Stimulated activated CD4-positive, alpha-beta T cell treated with anti-CD3 and anti-CD28 coated beads, TNF-alpha, amount 100 ng/mL, for 4 hours (primary cell): ENCODE results near the gene NAB2.
"Not testable (repeated sequence)": the region's sequence is repeated elsewhere in the genome, so short reads cannot be mapped to it uniquely, and the experiment has no call there.

ENCODE experiments used
- DNase-seq, 3 experiments: peaks; one replicate each; pipeline ENCODE4 v3.0.0-alpha.2; 2020; ENCODE audit warnings: low read depth in 3 of 3

Gene NAB2

DNA sequence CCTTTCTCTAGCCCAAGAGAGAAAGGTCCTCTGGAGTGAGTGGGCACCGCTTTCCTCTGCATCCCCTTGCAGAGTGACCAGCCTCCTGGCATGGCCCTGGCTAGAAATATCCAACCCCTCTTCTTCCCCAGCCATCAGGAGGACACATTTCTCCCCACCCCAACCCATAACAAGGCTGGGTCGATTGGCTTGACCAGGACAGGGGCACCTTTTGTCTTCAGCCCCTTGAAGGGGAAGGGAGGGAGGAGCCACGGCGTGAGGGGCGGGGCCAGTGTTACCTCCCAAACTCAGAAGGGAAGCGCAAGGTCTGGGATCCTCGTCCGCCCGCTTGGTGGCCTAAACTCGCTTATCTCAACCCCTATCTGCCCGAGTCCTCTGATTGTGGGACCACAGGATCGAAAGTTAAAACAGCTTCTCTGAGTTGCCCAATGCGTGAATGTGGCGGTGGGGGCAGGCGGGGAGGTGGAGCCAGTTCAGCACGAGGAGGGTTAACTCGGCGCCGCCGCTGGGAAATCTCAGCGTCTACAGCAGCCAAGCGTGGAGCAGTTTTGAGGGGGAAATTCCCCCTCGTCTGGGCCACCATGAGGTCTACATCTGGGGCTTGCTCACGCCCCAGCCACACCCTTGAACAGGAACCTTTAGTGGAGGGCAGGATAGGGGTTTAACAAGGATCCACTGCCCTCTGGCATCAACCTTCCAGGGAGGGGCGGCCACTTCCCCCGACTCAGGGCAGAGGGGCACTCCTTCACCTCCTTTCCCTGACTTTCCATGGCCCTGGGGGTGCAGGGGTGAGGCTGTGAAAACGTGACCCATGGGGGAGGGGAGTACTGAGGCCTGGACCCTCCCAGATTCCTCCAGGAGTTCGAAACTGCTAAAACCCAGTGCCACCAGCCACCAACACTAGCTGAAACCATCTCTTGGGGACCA lies 21.5 kb downstream of the NAB2 start:
- peak; percentile 60 to 62 (median 60) for DNase-seq

DNA sequence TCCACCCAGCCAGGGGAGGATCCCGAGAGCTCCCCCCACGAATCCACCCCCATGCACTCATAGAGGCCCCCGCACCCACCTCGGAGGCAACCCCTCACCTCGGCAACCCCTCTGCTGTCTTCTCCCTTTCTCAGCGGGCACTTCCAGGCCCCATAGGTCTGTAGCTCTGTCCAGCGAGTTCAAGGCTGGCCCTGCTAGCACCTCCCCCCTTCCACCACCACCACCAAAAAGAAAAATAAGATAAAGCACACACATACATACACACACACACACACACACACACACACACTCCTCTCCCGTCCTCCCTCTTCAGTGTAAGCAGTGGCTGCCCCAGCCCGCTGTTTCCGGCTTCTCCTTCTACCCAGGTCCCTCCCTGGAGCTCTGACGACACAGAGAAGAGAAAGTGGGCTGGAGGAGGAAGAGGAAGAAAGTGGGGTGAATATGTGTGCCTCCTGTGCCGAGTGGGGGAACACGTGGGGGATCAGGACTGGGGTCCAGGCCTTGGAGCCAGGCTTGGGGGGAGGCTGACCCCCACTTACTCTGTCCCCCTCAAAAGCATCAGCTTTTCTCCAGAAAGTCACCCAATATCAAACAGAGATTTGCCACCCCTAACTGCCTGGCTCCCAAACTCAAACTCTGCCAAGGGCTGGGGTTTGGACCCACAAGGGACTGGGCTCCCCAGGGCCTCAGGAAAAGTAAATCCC lies 22.3 kb downstream of the NAB2 start, which contains the start of gene STAT6:
Gene STAT6 (minus strand): TSS at position 332 of the 704 bp plus-strand sequence. CDS start 3,084 bp downstream, outside the sequence.
- DNase-seq, result peak; percentile 53 to 77 (median 68)

DNA sequence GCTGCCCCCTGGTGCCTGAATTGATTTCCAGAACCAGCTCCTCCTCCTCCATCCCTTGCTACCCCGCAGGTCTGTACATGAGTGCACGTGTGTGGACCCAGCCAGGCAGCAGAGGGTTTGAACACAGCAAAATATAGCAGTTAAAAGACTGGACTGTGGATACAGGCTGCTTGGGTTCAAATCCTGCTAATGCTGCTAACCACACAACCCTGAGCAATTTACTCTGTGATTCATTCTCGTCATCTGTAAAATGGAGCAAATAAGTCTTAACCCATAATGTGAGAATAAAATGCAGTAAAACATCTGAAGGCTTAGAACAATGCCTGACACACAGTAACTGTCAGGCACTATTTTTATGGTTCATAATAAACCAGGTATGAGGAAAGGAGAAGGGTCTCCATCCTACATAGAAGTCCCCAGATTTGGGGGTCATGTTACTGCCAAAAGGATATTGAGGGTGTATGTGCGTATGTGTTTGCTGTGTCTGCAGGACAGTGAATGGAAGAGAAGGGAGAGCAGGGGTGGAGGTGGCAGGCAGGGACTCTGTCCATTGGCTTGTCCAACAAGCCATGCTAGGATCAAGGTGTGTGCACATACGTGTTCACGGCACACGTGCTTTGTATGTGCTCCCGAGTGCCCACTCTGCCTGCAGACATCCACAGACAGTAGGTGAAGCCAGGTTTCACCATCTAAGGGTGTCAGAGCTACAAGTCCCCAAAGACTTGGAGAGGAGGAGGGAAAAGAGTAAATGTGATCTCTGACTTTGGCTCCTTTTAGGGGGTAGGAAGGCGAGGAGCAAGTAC lies 23.8 kb downstream of the NAB2 start:
- DNase-seq, result peak in 1 of 3 experiments; percentile 82

GRCh38 chr12:57116580-57117281 lies 27.8 kb downstream of the NAB2 start:
- no peak for DNase-seq

- DNase-seq, result no peak
Observed at GRCh38 chr12:57118711-57119271, 29.9 kb downstream of the NAB2 start.

- DNase-seq, result no peak
Observed at GRCh38 chr12:57119294-57120085, 30.6 kb downstream of the NAB2 start.

GRCh38 chr12:57120718-57121117 lies 31.8 kb downstream of the NAB2 start:
- DNase-seq, result not testable (repeated sequence)

DNA sequence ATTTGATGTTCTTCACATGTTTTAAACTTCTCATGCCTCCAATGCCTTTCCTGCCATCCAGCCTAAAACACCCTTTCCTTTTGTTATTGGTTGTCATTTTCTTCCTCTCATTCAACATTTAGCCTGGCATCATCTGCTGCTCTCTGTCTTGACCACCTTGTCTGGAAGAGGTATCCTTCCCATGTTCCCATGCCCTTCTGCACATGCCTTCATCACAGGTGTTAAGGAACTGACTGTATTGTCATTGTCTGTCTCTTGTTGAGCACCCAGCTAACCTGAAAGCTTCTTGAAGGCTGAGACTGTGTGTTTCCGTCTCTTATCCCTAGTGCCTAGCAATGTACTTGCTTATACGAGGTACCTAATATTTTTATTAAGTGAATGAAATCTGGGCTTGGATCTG lies 34.9 kb downstream of the NAB2 start:
- no peak for DNase-seq

DNA sequence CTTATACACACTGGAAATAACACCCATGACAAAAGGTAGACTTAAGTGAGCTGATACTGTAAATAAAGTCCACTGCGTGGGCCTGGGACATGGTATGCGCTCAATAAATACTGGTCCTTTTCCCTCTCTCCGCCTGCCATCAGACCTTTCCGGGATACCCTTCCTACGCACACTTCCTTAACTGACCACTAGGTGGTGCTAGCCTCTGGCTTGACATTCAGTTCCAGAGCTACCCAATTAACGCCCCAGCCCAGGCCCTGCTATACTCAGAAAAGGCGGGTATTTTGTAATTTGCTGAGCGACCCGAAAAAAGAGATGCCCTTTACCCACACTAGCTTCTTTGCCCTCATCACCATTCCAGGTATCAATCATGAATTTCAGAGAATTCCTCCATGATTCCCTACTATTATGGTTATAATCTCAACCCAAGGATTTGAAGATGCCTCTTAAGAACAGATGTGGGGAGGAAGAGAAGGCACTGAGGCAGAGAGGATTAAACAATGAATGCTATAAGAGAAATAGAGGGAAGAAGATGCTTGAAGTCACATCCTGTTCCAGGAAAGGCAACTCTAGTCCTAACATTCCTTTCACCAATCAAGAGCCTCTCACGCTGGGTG lies 35.5 kb downstream of the NAB2 start:
- DNase-seq, result peak; percentile 39 to 64 (median 52)

DNA sequence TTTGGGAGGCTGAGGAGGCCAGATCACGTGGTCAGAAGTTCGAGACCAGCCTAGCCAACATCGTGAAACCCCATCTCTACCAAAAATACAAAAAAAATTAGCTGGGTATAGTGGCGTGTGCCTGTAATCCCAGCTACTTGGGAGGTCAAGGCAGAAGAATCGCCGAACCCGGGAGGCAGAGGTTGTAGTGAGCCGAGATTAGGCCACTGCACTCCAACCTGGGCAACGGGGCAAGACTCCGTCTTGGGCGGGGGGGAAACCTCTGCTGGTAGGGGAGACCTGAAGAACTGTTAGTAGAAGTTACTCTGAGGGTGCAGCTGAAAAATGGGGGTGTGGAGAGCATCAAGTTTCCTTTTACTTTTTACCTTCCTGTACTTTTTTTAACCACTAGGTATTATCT lies 37.1 kb downstream of the NAB2 start:
- DNase-seq, result no peak

DNA sequence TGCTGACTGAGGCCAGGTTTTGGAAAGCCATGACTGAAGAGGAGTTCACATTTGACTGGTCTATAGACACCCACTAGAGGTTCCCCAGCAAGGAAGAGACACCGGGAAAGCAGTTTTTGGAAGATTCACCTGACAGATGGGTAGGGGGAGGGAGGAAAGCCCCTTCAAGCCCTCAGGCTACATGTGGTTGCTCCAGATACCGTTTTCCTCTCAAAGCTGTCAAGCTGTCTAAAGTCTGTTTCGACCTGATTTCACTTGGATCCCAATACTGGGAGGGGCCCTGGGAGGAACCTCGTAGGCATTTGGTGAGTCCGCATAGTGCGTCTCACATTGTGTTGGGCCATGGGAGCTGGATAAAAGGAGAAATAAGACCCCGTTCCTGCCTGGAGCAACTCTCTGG lies 37.6 kb downstream of the NAB2 start:
- no peak for DNase-seq

GRCh38 chr12:57127101-57127725 lies 38.3 kb downstream of the NAB2 start:
- peak in 2 of 3 experiments; percentile 59 to 61 for DNase-seq

GRCh38 chr12:57127726-57128518 lies 39.0 kb downstream of the NAB2 start, which contains the start of gene LRP1:
TSS of gene LRP1 (plus strand) at chr12:57128483. CDS start at chr12:57128965, 482 bp downstream.
- peak; percentile 64 to 73 (median 71) for DNase-seq

DNA sequence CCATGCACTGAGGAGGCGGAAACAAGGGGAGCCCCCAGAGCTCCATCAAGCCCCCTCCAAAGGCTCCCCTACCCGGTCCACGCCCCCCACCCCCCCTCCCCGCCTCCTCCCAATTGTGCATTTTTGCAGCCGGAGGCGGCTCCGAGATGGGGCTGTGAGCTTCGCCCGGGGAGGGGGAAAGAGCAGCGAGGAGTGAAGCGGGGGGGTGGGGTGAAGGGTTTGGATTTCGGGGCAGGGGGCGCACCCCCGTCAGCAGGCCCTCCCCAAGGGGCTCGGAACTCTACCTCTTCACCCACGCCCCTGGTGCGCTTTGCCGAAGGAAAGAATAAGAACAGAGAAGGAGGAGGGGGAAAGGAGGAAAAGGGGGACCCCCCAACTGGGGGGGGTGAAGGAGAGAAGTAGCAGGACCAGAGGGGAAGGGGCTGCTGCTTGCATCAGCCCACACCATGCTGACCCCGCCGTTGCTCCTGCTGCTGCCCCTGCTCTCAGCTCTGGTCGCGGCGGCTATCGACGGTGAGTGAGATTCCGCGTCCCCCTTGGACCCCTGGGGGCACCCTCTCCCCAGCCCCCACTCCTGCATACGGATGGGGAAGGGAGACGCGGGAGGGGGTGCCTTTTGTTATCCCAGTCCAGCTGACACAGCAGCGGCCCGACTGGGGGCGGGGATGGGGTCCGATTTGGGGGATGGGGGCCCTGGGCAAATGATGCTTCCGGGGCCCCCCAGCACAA lies 39.8 kb downstream of the NAB2 start:
- peak in 1 of 3 experiments; percentile 6 for DNase-seq

DNA sequence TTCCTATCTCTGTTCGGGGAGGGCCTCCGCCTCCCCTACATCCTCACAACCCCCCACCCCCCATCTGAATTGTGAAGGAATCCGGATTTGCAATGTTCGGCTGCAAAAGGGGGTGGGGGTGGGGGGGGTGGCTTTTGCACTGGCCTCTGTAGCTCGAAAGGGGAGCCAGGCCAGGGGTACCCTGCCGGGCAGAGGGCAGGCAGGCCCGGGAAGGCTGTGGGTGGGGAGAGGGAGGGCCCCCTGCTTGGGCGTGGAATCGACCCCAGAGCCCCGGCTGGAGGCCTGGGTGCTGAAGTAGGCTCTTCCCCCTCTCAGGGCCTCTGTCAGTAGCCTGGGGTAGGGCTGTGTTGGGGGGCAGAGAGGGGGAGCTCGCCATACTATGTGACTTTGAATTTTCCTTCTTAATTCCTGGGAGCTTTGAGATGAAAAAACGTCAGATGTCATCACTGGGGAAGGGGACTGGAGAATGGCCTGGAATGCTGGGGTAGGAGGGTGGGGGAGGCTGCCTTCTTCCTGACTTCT lies 40.5 kb downstream of the NAB2 start:
- DNase-seq, result no peak

DNA sequence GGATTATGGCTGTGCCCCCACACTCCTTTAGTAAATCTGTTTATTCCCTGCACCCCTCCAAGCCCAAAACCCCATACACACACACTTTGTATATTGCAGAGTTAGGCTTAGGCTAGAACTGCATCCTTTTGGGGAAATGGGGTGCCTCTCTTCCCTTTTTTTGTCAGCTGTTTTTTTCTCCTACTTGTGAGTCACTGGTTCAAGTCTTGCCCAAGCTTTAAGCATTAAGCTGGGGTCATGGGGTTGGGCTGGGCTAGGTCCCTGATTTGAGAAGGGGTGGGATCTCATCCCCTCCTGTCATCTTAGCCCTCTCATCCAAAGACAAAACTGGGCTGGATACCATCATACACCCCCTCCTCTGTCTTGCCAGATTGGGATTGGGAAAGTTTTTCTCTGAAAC lies 41.0 kb downstream of the NAB2 start:
- DNase-seq, result no peak

DNA sequence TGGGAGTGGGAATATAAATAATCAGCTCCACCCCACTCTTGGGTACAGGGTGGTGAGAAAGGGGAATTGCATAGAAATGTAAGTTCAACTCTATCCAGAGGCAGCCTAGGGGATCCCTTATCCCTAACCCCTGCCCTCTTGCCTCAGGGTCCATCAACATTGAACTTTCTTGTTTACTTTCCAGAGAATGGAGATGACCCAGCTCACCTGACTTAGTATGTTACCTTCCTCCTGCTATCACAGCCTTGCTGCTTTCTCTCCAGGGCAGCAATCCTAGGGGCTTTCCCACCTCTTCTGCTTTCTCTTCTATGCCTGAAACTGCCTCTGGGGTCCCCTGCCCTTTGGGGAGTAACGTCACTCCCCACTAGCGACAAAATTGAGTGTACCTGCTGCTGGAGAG lies 42.0 kb downstream of the NAB2 start:
- no peak for DNase-seq
